H1 (cell line): Measurements from ENCODE around the gene SEMA4D. TPM values are rescaled to one million over a fixed set of nuclear protein-coding genes. Genes with fewer than 3 reads are reported as not detected.

ENCODE experiments used
- BRCA1 ChIP-seq: IDR thresholded peaks from 2 replicates; pipeline ENCODE4 v1.6.1; 2012; ENCODE audit warnings: low read depth, low read length, improper control_type of control experiment
- MAX ChIP-seq: IDR thresholded peaks from 2 replicates; pipeline ENCODE4 v1.6.1; 2012; ENCODE audit warnings: inconsistent platforms
- polyA plus RNA-seq, 7 experiments: library from polyadenylated mRNA; depleted of rRNA in 3 of 7; stranded (reverse) in 5 of 7; unstranded in 2 of 7; fragments of >200 nt in 5 of 7; fragments of 200-250 nt in 2 of 7; gene quantifications; 1 replicate in 5 of 7; 2 replicates in 1 of 7; 4 replicates in 1 of 7; pipeline versions ENCODE4 v1.2.1 to v1.2.3, GENCODE V29; 2011 to 2013; ENCODE audit warnings: missing spikeins in 2 of 7, mixed read lengths in 2 of 7
- total RNA-seq: library from RNA; stranded (reverse); fragmentation: NEBNext Ultra II Directional; extraction: Animal tissue kit (Norgen Biotek cat#: 25700); gene quantifications from 2 replicates; pipeline ENCODE4 v1.2.1, GENCODE V29; 2021

SEMA4D gene
- total and polyA plus RNA-seq, 2 of the 8 experiments (the other 6 are each of a cell fraction or from before 2014, with no cell fraction given), result 21.0 to 70.4 TPM

- TF ChIP-seq BRCA1, result no peak
- no peak for TF ChIP-seq MAX
- TF ChIP-seq, all 59 proteins: peak for 0
Observed at GRCh38 chr9:89402695-89403427, 95.1 kb downstream of the SEMA4D start (continued).
